C4-2B (cell line): ENCODE results near the gene ATP2A3.

Experiments used
- H3K27ac ChIP-seq: fragments of 450-650 bp; 2 replicates; pipeline ENCODE4 v1.5.1; 2017
- CTCF ChIP-seq: fragments of 450-650 bp; conservative IDR thresholded peaks from 2 replicates; pipeline ENCODE4 v1.5.1; 2017; ENCODE audit warnings: mild to moderate bottlenecking
- ZFX ChIP-seq: fragments of 450-650 bp; IDR thresholded peaks from 2 replicates; pipeline ENCODE4 v1.6.1; 2017

Gene ATP2A3

GRCh38 chr17:3913531-3914311, 50.5 kb downstream of the ATP2A3 start:
- TF ChIP-seq CTCF (peak; percentile 99), ZFX (no peak)
- no peak overlapping the region for H3K27ac ChIP-seq

- TF ChIP-seq CTCF (no peak), ZFX (no peak)
- H3K27ac ChIP-seq = no peak overlapping the region
Observed at GRCh38 chr17:3912827-3913226, 51.4 kb downstream of the ATP2A3 start.

GRCh38 chr17:3911271-3912053, 52.8 kb downstream of the ATP2A3 start:
- TF ChIP-seq ZFX (no peak), CTCF (no peak)
- H3K27ac ChIP-seq = no peak overlapping the region

GRCh38 chr17:3910420-3911270, 53.6 kb downstream of the ATP2A3 start:
- no peak overlapping the region for H3K27ac ChIP-seq
- TF ChIP-seq ZFX (no peak), CTCF (no peak)

- TF ChIP-seq ZFX (no peak), CTCF (no peak)
- no peak overlapping the region for H3K27ac ChIP-seq
Observed at GRCh38 chr17:3909257-3909656, 55.0 kb downstream of the ATP2A3 start.

- no peak for TF ChIP-seq CTCF
- no peak for TF ChIP-seq ZFX
- no peak overlapping the region for H3K27ac ChIP-seq
Observed at GRCh38 chr17:3907483-3908216, 56.6 kb downstream of the ATP2A3 start.
